K562 (cell line): ENCODE measurements around the gene SLC7A4. TPM values are rescaled to one million over a fixed set of nuclear protein-coding genes. Genes with fewer than 3 reads are reported as not detected.

Experiments used
- ATAC-seq: fragments of 200-7000 bp; cut with Tn5 transposase; 3 replicates; pipeline ENCODE4 v1.9.1; 2020; ENCODE audit warnings: moderate library complexity
- Bru-seq: library from RNA; stranded (reverse); fragments of 400-500 nt; gene quantifications from one replicate; lab custom pipeline; 2021; lab: Mats Ljungman, UMichigan
- BruChase-seq, 2 experiments: library from RNA; stranded (reverse); fragments of 400-500 nt; gene quantifications; one replicate each; lab custom pipeline; 2021; lab: Mats Ljungman, UMichigan
- BruUV-seq: library from RNA; stranded (reverse); fragments of 400-500 nt; replicated peaks from 2 replicates; lab custom pipeline; 2021; lab: Mats Ljungman, UMichigan
- CTCF ChIA-PET: fragments of 300-600 bp; formaldehyde crosslinking; extraction: SDS; loops from one replicate; lab custom pipeline; 2021; ENCODE audit warnings: low intra/inter-chr PET ratio; lab: Yijun Ruan, JAX
- POLR2A ChIA-PET: fragments of 300-600, 350-650 bp; sonication (Branson Sonifier 250); formaldehyde crosslinking; extraction: SDS; loops from one replicate; lab custom pipeline; 2021; ENCODE audit warnings: antibody characterized with exemption, inconsistent platforms; lab: Yijun Ruan, JAX
- DNase-seq, 4 experiments: peaks; one replicate each; pipeline versions ENCODE4 v3.0.0 to v3.0.0-alpha.2; 2011 to 2018; ENCODE audit warnings: low spot score in 3 of 4, mixed read lengths in 3 of 4; ENCODE audit errors: extremely low read depth in 1 of 4
- FAIRE-seq: peaks from 2 replicates; lab custom pipeline; 2011; peaks lifted over from hg19 to GRCh38; lab: Jason Lieb, UNC
- H2AFZ ChIP-seq: 2 replicates; pipeline ENCODE4 v1.6.0; 2011; ENCODE audit warnings: low read depth, low read length, control low read depth, inconsistent platforms
- H3K27ac ChIP-seq: fragments of 200-600 bp; 3 replicates; pipeline ENCODE4 v1.8.0; 2011; ENCODE audit warnings: low read depth, mild to moderate bottlenecking, control low read depth, inconsistent platforms, low read length, moderate library complexity, mixed read lengths; ENCODE audit errors: extremely low read depth
- H3K27me3 ChIP-seq, 2 experiments: fragments of 300-600 bp in 1 of 2; 2 replicates in 1 of 2; 3 replicates in 1 of 2; pipeline versions ENCODE4 v1.6.0 to v1.8.0; 2011; ENCODE audit warnings: inconsistent platforms in 2 of 2, low read length in 2 of 2, mild to moderate bottlenecking in 1 of 2, mixed read lengths in 1 of 2, moderate library complexity in 1 of 2; ENCODE audit not compliant: control insufficient read depth in 2 of 2, insufficient read depth in 2 of 2
- H3K36me3 ChIP-seq: fragments of 300-600 bp; 3 replicates; pipeline ENCODE4 v1.8.0; 2011; ENCODE audit warnings: mild to moderate bottlenecking, low read length, inconsistent platforms; ENCODE audit not compliant: control insufficient read depth, insufficient read depth
- H3K4me1 ChIP-seq, 2 experiments: fragments of 200-600 bp in 1 of 2; replicated peaks in 1 of 2; 2 replicates in 1 of 2; 3 replicates in 1 of 2; pipeline versions ENCODE4 v1.5.1 to v1.8.0; 2011; ENCODE audit warnings: inconsistent platforms in 2 of 2, low read length in 2 of 2, mild to moderate bottlenecking in 1 of 2, mixed read lengths in 1 of 2, moderate library complexity in 1 of 2; ENCODE audit not compliant: control insufficient read depth in 2 of 2, insufficient read depth in 2 of 2
- H3K4me2 ChIP-seq: 2 replicates; pipeline ENCODE4 v1.6.1; 2011; ENCODE audit warnings: low read length, control low read depth, inconsistent platforms, mixed read lengths; ENCODE audit not compliant: insufficient read depth
- H3K4me3 ChIP-seq: fragments of 200-600 bp; sonication (generic), shearing (Covaris generic); 2 replicates; pipeline ENCODE4 v1.5.1; 2016; ENCODE audit warnings: control low read depth, inconsistent platforms
- H3K79me2 ChIP-seq: fragments of 200-600 bp; 3 replicates; pipeline ENCODE4 v1.8.0; 2011; ENCODE audit warnings: low read length, inconsistent platforms; ENCODE audit not compliant: control insufficient read depth, insufficient read depth
- H3K9ac ChIP-seq, 2 experiments: 2 replicates each; pipeline versions ENCODE4 v1.6.0 to v1.6.1; 2011; ENCODE audit warnings: low read depth in 2 of 2, low read length in 2 of 2, control low read depth in 1 of 2, inconsistent platforms in 1 of 2, mild to moderate bottlenecking in 1 of 2, mixed read lengths in 1 of 2; ENCODE audit not compliant: insufficient read depth in 1 of 2
- H3K9me1 ChIP-seq: one replicate; pipeline ENCODE4 v1.6.0; 2011; ENCODE audit warnings: inconsistent platforms, mild to moderate bottlenecking, low read length, moderate library complexity; ENCODE audit not compliant: control insufficient read depth, insufficient read depth
- H3K9me3 ChIP-seq: replicated peaks from 2 replicates; pipeline ENCODE4 v1.5.1; 2011; ENCODE audit warnings: low read depth, low read length, inconsistent platforms; ENCODE audit not compliant: control insufficient read depth, insufficient read depth
- H4K20me1 ChIP-seq: replicated peaks from 2 replicates; pipeline ENCODE4 v1.6.1; 2011; ENCODE audit warnings: low read length, inconsistent platforms, mixed read lengths; ENCODE audit not compliant: control insufficient read depth, insufficient read depth
- EP400 ChIP-seq: fragments of 450-650 bp; IDR thresholded peaks from 2 replicates; pipeline ENCODE4 v1.6.1; 2017; ENCODE audit warnings: antibody characterized with exemption, mild to moderate bottlenecking, moderate library complexity
- JUN ChIP-seq, 2 experiments: sonication (generic) in 1 of 2; formaldehyde crosslinking in 1 of 2; IDR thresholded peaks; 2 replicates each; pipeline versions ENCODE4 v1.6.1 to v1.8.0; 2012 to 2022; ENCODE audit warnings: borderline replicate concordance in 2 of 2, mild to moderate bottlenecking in 2 of 2, improper control_type of control experiment in 1 of 2, low read depth in 1 of 2, low read length in 1 of 2, missing genetic modification reagents in 1 of 2
- JUNB ChIP-seq: fragments of 450-650 bp; formaldehyde crosslinking; conservative IDR thresholded peaks from 2 replicates; pipeline ENCODE4 v1.4.0; 2020; ENCODE audit warnings: mild to moderate bottlenecking
- SRSF3 ChIP-seq: fragments of 200-400 bp; formaldehyde crosslinking; IDR thresholded peaks from 2 replicates; pipeline ENCODE4 v1.6.1; 2016; ENCODE audit warnings: mild to moderate bottlenecking, low read length, moderate library complexity; ENCODE audit not compliant: insufficient read depth
- TEAD1 ChIP-seq, 2 experiments: fragments of 450-650 bp in 1 of 2; sonication (generic) in 1 of 2; formaldehyde crosslinking; IDR thresholded peaks; 2 replicates each; pipeline versions ENCODE4 v1.4.0 to v1.8.0; 2020 to 2022; ENCODE audit warnings: mild to moderate bottlenecking in 2 of 2, missing genetic modification reagents in 1 of 2
- WGBS: fragments of 100-300 bp; shearing (Covaris generic); methylation state at CpG from one replicate; pipeline ENCODE4 v1.1.6; 2016; ENCODE audit warnings: low coverage, mixed read lengths; ENCODE audit not compliant: insufficient coverage; ENCODE audit errors: missing lambda C conversion rate; 5-methylcytosine and 5-hydroxymethylcytosine counted together
- in situ Hi-C: fragments of 300-500 bp; cut with MboI; formaldehyde crosslinking; loops from 4 replicates; pipeline ENCODE4 v1.15.0; 2018; ENCODE audit warnings: inconsistent platforms, mixed read lengths
- intact Hi-C: fragments of 100-400 bp; cut with micrococcal nuclease; formaldehyde crosslinking; loops from 2 replicates; pipeline ENCODE4 v1.14.2; 2022
- long read RNA-seq, 3 experiments: library from polyadenylated mRNA in 2 of 3; library from RNA in 1 of 3; unstranded in 2 of 3; stranded (forward) in 1 of 3; transcript quantifications; one replicate each; pipeline ENCODE4 v2.0.0, GENCODE V29; 2019 to 2022
- polyA minus RNA-seq, 3 experiments: library from RNA; depleted of rRNA, polyadenylated mRNA; stranded (reverse); fragments of >200 nt; gene quantifications; 2 replicates each; pipeline ENCODE4 v1.2.3, GENCODE V29; 2011
- polyA plus RNA-seq, 8 experiments: library from polyadenylated mRNA; depleted of rRNA in 4 of 8; stranded (reverse) in 5 of 8; unstranded in 3 of 8; fragments of >200 nt; fragmentation: Nextera tagmentation in 2 of 8; fragmentation: Illumina TruSeq in 1 of 8; extraction: Ambion mirVana in 2 of 8; extraction: Trizol in 1 of 8; gene quantifications; 2 replicates each; pipeline versions ENCODE4 v1.2.1 to v1.2.3, GENCODE V29; 2011 to 2014; ENCODE audit warnings: inconsistent platforms in 1 of 8, missing spikeins in 1 of 8
- total RNA-seq, 7 experiments: library from RNA; depleted of rRNA in 6 of 7; stranded (reverse); fragments of >200 nt in 6 of 7; fragmentation: Illumina TruSeq in 2 of 7; extraction: Trizol in 2 of 7; gene quantifications; 2 replicates each; pipeline versions ENCODE4 v1.2.1 to v1.2.3, GENCODE V29; 2011 to 2021; ENCODE audit warnings: low replicate concordance in 1 of 7
- TF ChIP-seq, protein P1 (sequence below): sonication (generic); formaldehyde crosslinking; IDR thresholded peaks from 2 replicates; pipeline ENCODE4 v1.8.0; 2023; ENCODE audit warnings: mild to moderate bottlenecking, missing genetic modification reagents
- TF ChIP-seq, protein P2 (sequence below): fragments of 450-650 bp; formaldehyde crosslinking; IDR thresholded peaks from 2 replicates; pipeline ENCODE4 v1.4.0; 2022; ENCODE audit warnings: mild to moderate bottlenecking, moderate library complexity
- TF ChIP-seq, protein P3 (sequence below): fragments of 250-450 bp; sonication (Bioruptor Pico); IDR thresholded peaks from 2 replicates; pipeline ENCODE4 v1.4.0; 2020; ENCODE audit warnings: mild to moderate bottlenecking

The SLC7A4 gene, protein sequence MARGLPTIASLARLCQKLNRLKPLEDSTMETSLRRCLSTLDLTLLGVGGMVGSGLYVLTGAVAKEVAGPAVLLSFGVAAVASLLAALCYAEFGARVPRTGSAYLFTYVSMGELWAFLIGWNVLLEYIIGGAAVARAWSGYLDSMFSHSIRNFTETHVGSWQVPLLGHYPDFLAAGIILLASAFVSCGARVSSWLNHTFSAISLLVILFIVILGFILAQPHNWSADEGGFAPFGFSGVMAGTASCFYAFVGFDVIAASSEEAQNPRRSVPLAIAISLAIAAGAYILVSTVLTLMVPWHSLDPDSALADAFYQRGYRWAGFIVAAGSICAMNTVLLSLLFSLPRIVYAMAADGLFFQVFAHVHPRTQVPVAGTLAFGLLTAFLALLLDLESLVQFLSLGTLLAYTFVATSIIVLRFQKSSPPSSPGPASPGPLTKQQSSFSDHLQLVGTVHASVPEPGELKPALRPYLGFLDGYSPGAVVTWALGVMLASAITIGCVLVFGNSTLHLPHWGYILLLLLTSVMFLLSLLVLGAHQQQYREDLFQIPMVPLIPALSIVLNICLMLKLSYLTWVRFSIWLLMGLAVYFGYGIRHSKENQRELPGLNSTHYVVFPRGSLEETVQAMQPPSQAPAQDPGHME
- not detected in 2 replicates for total RNA-seq (2011; cell fraction: chromatin; rRNA removed; ENCODE audit: low replicate concordance)
- not detected in 2 replicates for total RNA-seq (2011; cell fraction: nucleolus; rRNA removed)
- total RNA-seq (2011; cell fraction: nucleoplasm; rRNA removed), result not detected in 2 replicates
- total RNA-seq (2014; rRNA removed), result not detected in 2 replicates
- not detected in 2 replicates for total RNA-seq (2014; rRNA removed; fragmentation: Illumina TruSeq; extraction: Trizol)
- total RNA-seq (2015; rRNA removed; fragmentation: Illumina TruSeq; extraction: Trizol), result not detected in 2 replicates
- total RNA-seq (2021), result not detected in 2 replicates
- polyA plus RNA-seq (2011; rRNA removed), result not detected in 2 replicates
- polyA plus RNA-seq (2011; cell fraction: cytosol; rRNA removed), result 0.07 TPM in 1 of 2 replicates, not detected in the other
- polyA plus RNA-seq (2011; cell fraction: nucleus; rRNA removed), result not detected in 2 replicates
- polyA plus RNA-seq (2012), result 0.03 and 0.14 TPM in 2 replicates
- not detected in 2 replicates for polyA plus RNA-seq (2014; fragmentation: Illumina TruSeq; extraction: Trizol)
- not detected for polyA plus RNA-seq (2014; fragmentation: Nextera tagmentation; extraction: Ambion mirVana)
- polyA plus RNA-seq (2014; rRNA removed), result not detected in 2 replicates
- polyA minus RNA-seq (2011; rRNA and poly(A)+ RNA removed), result not detected in 2 replicates
- polyA minus RNA-seq (2011; cell fraction: cytosol; rRNA and poly(A)+ RNA removed), result not detected in 2 replicates
- polyA minus RNA-seq (2011; cell fraction: nucleus; rRNA and poly(A)+ RNA removed), result not detected in 2 replicates
- Bru-seq, nascent RNA, result not detected
- not detected for BruChase-seq, experiment 1, labeled RNA remaining after a 2-hour chase
- not detected for BruChase-seq, experiment 2, labeled RNA remaining after a 6-hour chase
- long read RNA-seq, experiment 1, result 0 reads
- long read RNA-seq, experiment 2, result 0 reads
- long read RNA-seq, experiment 3, result 0 reads

DNA sequence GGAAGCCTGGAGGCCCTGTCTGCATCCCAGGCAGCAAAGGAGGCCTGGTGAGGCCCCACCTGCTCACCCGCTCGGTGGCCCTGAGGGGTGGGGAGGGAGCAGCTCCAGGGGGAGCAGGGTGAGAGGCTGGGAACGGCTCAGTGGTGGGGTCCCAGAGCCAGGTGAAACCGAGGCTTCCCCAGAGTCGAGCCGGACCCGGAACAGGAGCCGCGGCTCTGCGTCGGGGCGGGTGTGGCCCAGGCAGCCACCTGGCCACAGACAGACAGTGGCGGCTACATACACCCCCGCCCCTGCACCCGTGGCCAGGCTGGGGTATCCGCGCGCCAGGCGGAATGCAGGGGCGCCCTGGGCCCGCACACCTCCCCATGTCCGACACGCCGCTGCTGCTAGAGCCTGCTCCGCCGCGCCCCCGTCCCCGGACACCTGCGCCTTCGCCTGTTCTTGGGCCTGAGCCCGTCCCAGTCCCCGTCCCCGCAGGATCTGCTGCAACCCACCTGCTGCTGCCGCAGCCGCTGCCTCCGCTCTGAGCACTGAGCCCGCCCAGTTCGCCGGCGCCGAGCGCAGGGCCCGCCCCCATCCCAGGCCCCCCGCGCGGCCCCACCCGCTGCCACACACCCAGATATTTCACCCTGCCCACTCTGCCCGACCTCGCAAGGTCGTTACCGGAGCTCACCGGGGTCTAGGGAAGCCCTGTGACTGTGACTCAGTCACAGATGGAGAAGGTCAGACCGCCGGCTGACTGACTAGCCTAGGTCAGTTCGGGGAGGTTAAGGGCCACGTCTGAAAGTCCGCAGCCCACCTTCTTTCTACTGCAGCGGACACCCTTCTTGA, at the start of gene SLC7A4:
Gene SLC7A4 (minus strand): TSS at position 525 of the 831 bp plus-strand sequence. CDS start 749 bp downstream, outside the sequence.
- peaks cover 1 to 44% of the 10 kb centered on the region in 2 experiments for H3K4me1 ChIP-seq
- no peak within 1 kb of the TSS for H3K4me3 ChIP-seq
- H3K9me1 ChIP-seq, result peaks cover 4% of the 10 kb centered on the region
- H3K4me2 ChIP-seq, result no peak within 1 kb of the TSS
- intact Hi-C loops, result no loop called here
- DNase-seq (peak in 2 of 4 experiments; percentile 85 to 88), FAIRE-seq (no peak), ATAC-seq (peak; percentile 26)
- H3K27me3 ChIP-seq, result peaks cover 37 to 62% of the 10 kb centered on the region in 2 experiments; a peak in 4 of 5 replicates
- H3K79me2 ChIP-seq, result no peaks in the 10 kb centered on the region
- no peaks in the 10 kb centered on the region for H3K36me3 ChIP-seq
- no peaks in the 10 kb centered on the region for H3K9me3 ChIP-seq
- CTCF ChIA-PET, result no interaction called here
- H2AFZ ChIP-seq, result peak within 1 kb of the TSS; percentile 14
- BruUV-seq, result no TSS peak
- no peak within 1 kb of the TSS for H3K27ac ChIP-seq
- POLR2A ChIA-PET, result interaction anchor here (0.6 to 10.2 kb wide), 10 partner anchors 9 to 871 kb away, joined by 3 to 120 read pairs (median 4); partner anchors contain the start of genes LRRC74B, LZTR1, P2RX6 and THAP7
- in situ Hi-C loops, result no loop called here
- peaks cover 35% of the 10 kb centered on the region for H4K20me1 ChIP-seq
- 37% methylated on average over 59 of the region's 59 CpGs for WGBS
- H3K9ac ChIP-seq, result peak within 1 kb of the TSS in 1 of 2 experiments; percentile 5; a peak in 2 of 4 replicates
- TF ChIP-seq TEAD1 (CRISPR knock-in tag; IDR thresholded peaks at IDR 0.05) (peak in 1 of 2 experiments; percentile 17; a peak in 1 of 4 replicates), JUNB (CRISPR knock-in tag) (no peak), JUN (IDR thresholded peaks at IDR 0.05; ENCODE audit: borderline replicate concordance, low read depth, low read length) (peak; percentile 40; the same call in 1 of the 2 replicates), JUN (CRISPR knock-in tag; IDR thresholded peaks at IDR 0.05; ENCODE audit: borderline replicate concordance) (0 out of 2 replicates have a peak, but pooled peaks have one; percentile 68), SRSF3 (0 out of 2 replicates have a peak, but pooled peaks have one; percentile 15), EP400 (no peak)
- TF ChIP-seq, protein P1, sequence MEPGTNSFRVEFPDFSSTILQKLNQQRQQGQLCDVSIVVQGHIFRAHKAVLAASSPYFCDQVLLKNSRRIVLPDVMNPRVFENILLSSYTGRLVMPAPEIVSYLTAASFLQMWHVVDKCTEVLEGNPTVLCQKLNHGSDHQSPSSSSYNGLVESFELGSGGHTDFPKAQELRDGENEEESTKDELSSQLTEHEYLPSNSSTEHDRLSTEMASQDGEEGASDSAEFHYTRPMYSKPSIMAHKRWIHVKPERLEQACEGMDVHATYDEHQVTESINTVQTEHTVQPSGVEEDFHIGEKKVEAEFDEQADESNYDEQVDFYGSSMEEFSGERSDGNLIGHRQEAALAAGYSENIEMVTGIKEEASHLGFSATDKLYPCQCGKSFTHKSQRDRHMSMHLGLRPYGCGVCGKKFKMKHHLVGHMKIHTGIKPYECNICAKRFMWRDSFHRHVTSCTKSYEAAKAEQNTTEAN (CRISPR knock-in tag), result no peak
- TF ChIP-seq, protein P2, sequence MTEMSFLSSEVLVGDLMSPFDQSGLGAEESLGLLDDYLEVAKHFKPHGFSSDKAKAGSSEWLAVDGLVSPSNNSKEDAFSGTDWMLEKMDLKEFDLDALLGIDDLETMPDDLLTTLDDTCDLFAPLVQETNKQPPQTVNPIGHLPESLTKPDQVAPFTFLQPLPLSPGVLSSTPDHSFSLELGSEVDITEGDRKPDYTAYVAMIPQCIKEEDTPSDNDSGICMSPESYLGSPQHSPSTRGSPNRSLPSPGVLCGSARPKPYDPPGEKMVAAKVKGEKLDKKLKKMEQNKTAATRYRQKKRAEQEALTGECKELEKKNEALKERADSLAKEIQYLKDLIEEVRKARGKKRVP (CRISPR knock-in tag), result no peak
- TF ChIP-seq, protein P3, sequence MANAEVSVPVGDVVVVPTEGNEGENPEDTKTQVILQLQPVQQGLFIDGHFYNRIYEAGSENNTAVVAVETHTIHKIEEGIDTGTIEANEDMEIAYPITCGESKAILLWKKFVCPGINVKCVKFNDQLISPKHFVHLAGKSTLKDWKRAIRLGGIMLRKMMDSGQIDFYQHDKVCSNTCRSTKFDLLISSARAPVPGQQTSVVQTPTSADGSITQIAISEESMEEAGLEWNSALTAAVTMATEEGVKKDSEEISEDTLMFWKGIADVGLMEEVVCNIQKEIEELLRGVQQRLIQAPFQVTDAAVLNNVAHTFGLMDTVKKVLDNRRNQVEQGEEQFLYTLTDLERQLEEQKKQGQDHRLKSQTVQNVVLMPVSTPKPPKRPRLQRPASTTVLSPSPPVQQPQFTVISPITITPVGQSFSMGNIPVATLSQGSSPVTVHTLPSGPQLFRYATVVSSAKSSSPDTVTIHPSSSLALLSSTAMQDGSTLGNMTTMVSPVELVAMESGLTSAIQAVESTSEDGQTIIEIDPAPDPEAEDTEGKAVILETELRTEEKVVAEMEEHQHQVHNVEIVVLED (CRISPR knock-in tag), result no peak
